Fibroblast of peridontal ligament (primary cell): ENCODE measurements around the gene EDIL3.
A peak's percentile ranks its signal among the peaks of the same experiment; 100 is the strongest.
"Not testable (repeated sequence)": the region's sequence is repeated elsewhere in the genome, so short reads cannot be mapped to it uniquely, and the experiment has no call there.

ENCODE experiments used
- DNase-seq: peaks from one replicate; pipeline ENCODE4 v3.0.0-alpha.2; 2010; ENCODE audit errors: extremely low read depth

The EDIL3 gene

DNA sequence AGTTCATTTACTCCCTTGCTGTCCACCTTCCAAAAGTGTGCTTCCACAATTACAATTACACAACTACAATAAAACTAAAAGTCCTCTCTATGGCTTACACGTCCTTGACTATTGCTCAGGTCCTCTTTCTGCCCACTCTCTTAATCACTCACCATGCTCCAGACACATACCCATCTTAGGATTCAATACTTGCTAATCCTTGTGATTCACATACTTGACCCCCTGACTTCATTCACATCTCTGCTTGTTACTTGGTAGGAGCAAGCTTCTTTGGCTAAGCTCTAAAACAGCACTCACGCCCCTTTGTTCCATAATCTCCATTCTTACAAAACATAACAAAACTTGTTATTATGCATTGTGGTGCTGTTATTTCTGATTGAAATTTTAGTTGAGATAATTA is 215.8 kb downstream of the EDIL3 start:
- DNase-seq, result no peak

- DNase-seq, result no peak
Observed at GRCh38 chr5:84163671-84164070, 221.0 kb downstream of the EDIL3 start.

- peak; percentile 14 for DNase-seq
Observed at GRCh38 chr5:84162695-84163094, 222.0 kb downstream of the EDIL3 start.

DNA sequence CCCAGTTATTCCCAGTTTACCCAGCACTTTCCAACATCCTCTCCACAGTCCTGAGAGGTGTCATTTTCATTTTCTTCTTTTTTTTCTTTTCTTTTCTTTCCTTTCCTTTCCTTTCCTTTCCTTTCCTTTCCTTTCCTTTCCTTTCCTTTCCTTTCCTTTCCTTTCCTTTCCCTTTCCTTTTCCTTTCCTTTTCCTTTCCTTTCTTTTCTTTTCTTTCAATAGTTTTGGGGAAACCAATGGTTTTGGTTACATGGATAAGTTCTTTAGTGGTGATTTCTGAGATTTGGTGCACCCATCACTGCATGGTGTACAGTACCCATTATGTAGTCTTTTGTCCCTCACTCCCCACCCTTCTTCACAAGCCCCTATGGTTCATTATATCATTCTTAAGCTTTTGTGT is 224.0 kb downstream of the EDIL3 start:
- not testable (repeated sequence) for DNase-seq

GRCh38 chr5:84149094-84149493 is 235.6 kb downstream of the EDIL3 start:
- peak; percentile 6 for DNase-seq

DNA sequence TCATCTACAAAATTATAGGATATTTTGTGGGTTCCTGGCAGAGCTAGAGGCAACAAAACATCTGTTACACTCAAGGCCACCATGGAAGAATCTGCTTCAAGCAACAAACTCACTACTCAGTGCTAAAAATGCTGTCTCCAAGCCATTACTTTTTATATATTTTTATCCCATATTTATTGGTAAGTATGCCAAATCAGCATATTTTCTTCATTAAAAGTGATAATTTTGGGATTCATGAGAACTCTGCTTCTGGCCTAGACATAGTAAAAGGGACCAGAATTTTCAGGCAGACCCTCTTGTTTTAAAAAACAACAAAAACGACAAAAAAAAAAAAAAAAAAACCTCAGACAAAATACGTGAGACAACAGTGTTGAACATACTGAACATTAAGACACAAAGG is 236.0 kb downstream of the EDIL3 start:
- DNase-seq, result no peak

GRCh38 chr5:84137541-84137940 is 247.1 kb downstream of the EDIL3 start:
- no peak for DNase-seq

- DNase-seq, result peak; percentile 20
Observed at GRCh38 chr5:84131372-84131771, 253.3 kb downstream of the EDIL3 start.

DNA sequence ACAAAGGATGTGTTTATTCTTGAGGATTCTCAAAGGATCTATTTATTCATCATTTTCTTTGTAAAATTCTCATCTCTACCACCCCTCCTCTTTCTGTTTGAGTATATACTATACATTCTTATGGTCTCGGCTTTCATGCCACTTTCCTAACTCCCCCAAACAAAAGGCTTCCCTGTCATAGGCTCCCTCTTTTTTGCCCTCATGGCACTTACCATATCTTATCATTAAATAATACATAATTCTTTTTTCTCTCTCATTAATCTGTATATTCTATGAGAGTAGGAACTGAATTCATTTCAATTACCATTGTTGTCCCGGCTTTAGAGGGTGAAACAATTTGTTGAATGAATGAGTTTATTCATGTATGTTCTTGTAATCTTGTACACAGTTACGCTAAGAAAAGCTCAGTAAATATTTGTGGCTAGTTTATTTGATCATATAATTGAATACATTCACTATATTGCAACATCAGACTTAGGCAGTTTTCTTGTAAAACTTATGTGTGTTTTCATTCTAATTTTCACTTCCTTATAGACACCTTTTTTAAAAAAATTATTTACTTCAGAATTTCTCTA is 254.6 kb downstream of the EDIL3 start:
- peak; percentile 43 for DNase-seq

DNA sequence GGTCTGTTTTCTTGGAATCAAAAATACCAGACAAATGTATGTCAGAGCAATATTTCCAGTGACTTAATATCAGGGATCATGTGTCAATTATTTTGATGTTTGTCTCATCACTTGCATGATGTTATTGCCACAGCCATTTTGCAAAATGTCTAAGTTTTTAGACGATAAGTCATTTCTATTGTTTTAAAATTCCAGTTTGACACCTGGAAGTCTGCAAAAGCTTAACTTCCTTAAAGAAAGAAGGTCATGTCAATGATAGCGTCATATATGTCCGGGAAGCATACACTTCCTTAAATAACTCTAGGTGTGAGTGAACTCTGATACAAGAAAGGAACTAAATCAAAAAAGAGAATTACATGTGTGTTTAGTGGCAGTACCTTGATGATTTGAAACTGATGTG is 259.5 kb downstream of the EDIL3 start:
- DNase-seq, result no peak

DNA sequence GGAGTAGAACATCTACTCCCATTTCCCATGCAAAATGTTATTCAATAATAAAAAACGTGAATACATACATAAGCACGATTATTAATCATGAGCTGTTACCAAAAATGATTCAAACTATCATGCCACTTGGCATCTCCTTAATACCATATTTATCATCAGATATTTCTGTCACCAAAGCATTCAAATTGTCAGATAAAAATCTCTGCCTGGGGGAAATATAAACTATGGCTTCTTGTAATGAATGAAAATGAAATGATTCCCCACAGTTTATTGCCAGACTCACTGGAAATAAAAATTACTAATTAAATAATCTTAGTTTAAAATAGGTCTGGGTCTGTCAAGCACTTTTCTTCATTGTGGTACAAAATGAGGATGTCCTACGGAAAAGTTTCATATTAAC is 265.4 kb downstream of the EDIL3 start:
- no peak for DNase-seq

DNA sequence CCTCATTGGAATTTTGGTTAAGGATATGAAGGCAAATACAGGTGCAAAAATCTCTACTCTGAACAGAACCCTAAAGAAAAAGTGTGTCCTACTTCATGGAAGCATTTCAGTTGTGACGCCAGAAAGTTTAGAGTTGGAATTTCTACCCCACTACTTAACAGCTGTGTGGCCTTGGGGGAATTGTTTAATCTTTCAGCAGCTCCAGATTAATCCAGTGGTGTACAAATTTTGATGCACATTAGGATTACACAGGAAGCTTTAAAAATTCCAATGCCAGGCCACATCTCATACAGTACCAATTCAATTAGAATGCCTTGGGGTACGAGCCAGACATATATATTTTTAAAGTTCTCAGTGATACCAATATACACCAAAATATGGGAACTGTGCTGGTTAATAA is 266.1 kb downstream of the EDIL3 start:
- no peak for DNase-seq

DNA sequence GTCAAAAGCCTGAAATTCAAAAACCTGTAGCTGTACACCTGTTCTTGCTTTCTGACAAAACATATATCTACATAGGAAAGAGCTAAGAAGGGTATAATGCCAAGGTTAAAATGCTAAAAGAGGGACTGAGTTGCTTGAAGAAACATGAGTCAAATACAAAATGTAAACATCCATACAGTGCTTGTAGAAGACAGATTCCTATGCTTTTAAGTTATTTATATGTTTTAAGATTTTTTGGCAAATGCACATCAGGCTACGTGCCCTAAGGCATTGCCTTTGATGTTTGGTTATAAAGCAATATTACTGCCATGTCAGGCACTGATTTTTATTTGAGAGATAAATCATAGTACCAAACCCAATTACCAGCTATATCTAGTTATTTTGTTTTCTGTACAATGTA is 269.0 kb downstream of the EDIL3 start:
- DNase-seq, result no peak

GRCh38 chr5:84113246-84114105 is 271.2 kb downstream of the EDIL3 start:
- no peak for DNase-seq

DNA sequence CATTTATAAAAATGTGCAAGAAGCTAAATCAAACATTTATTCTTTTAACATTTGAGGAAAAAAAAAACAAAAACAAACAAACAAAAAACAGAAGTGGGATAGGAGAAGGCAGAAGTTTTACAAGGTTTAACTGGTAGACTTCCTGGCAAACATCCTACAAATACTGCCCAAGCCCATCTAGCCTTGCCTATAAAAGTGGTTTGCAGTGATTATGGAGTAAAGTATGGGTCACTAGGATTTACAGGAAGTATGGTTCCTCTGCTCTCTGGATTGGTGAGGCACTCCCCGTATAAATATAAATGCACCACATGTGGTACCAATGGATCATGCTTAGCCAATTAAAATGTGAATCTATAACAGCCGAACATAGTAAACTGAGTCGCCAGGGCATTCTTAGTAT is 291.9 kb downstream of the EDIL3 start:
- no peak for DNase-seq

- no peak for DNase-seq
Observed at GRCh38 chr5:84091127-84091799, 293.4 kb downstream of the EDIL3 start.

DNA sequence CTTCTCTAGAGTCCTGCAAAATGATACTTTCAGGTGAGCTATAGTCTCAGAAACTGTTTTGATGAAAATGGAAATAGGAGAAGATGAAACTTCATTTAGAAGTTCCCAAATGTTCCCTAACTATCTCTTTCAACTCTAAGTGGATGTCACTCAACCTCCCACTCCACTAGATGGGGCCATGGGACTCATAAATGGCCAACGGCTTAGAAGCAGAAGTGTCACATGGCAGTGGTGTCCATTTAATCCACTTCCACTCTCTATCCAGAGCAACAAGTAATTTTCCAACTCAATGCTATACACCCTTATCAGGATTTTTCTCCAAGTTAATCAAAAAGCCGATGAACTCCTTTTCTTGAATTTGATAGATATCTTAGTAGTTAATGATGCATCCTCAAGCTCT is 295.7 kb downstream of the EDIL3 start:
- peak; percentile 61 for DNase-seq

GRCh38 chr5:84086511-84086910 is 298.2 kb downstream of the EDIL3 start:
- peak; percentile 3 for DNase-seq

- no peak for DNase-seq
Observed at GRCh38 chr5:84085387-84086041, 299.2 kb downstream of the EDIL3 start.

DNA sequence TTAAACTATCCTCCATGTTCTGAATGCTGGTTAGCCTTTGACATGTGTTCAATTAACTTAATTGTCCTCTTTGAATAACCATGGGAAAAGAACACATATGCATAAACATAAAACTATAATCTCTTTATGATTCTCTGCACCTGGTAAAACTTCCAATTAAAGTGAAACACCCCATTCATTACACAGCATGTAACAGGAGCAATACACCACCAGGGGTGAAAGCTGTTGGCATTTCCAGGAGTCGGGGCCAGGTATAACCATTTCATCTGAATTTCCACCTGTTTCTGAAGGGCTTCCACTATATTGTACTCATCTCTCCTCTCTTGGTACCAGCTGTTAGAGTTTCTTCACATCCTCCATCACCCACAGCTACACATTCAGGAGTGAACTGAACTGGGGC is 303.8 kb downstream of the EDIL3 start:
- no peak for DNase-seq

DNA sequence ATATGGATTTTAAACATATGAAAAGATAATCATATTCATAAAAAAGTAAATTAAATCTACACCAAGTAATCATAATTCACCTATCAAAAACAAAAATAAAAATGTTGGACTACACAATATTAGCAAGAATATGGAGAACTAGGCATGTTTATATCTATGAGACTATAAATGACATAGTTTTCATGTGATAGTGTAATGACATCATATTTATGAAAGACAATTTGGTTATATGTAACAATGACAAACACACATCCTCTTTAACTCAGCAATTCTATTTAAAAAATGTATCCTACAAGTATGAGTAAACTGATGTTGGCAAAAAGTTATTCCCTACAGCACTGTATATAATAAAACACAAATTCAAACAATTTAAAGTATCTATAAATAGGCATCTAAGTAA is 312.3 kb downstream of the EDIL3 start:
- DNase-seq, result no peak

- no peak for DNase-seq
Observed at GRCh38 chr5:84069608-84070179, 315.0 kb downstream of the EDIL3 start.
